Stimulated activated CD4-positive, alpha-beta T cell treated with anti-CD3 and anti-CD28 coated beads, Interleukin-4, amount 100 ng/mL, for 4 hours (primary cell): ENCODE data around the gene PRRC2C.
"Not testable (repeated sequence)": the region's sequence is repeated elsewhere in the genome, so short reads cannot be mapped to it uniquely, and the experiment has no call there.

Source experiments
- DNase-seq, 2 experiments: peaks; one replicate each; pipeline ENCODE4 v3.0.0-alpha.2; 2020

Gene PRRC2C

DNA sequence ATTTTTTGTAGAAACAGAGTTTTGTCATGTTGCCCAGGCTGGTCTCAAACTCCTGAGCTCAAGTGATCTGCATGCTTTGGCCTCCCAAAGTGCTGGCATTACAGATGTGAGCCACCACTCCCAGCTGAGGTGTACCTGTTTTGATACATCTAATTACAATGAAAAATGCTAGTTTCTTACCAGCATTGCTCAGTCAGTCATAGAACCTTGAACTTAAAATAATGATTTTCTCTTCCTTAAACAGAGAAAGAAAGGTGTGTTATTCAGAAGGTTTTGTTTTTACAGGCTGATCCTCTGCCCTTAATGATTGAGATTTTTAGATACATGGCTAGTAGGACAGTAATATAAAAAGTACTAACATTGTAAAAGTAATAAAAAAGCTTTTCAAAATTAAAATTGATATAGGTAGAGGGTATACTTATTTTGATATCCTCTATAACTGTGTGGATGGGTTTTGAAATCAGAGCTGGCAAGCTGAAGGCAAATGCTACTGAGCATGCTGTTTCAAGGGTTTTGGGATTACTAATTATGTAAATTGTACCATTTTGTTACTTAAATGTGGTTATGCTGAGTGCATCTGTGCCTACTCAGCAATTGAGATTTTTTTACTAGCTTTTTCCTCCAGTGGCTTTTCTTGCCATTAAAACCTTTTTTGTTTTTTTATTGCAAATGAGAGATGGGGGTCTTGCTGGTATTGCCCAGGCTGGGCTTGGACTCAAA is 16.1 kb downstream of the PRRC2C start:
- no peak for DNase-seq

DNA sequence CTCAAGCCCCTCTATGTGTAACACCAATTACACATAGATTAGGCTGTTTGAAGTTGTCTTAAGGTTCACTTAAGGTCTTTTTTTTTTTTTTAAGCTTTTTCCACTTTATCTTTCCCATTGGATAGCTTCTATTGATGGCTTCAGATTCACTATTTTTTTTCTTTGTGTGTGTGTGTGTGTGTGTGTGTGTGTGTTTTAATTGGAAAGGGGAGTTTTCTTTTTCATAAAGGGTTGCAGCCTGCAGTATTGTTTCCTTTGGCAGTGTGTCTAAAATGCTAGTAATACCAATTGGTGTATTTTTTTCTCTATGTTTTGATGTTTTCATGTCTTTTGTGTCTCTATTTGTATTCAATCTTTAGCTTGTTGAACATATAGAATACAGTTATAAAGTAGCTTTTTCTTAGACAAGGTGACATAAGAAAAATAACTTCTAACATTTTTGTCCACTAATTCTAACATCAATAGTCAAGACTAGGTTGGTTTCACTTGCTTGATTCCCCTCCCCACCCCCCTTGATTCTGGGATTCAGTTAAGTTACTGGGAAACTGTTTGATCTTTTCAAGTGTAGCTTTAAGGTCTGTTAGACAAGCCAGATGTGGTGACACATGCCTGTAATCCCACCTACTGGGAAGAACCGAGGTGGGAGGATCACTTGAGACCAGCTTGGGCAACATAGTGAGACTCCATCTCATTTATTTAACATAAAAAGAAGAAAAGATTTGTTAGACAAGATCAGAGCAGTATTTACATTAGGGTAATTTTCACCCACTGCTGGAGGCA is 21.4 kb downstream of the PRRC2C start:
- DNase-seq: no peak

DNA sequence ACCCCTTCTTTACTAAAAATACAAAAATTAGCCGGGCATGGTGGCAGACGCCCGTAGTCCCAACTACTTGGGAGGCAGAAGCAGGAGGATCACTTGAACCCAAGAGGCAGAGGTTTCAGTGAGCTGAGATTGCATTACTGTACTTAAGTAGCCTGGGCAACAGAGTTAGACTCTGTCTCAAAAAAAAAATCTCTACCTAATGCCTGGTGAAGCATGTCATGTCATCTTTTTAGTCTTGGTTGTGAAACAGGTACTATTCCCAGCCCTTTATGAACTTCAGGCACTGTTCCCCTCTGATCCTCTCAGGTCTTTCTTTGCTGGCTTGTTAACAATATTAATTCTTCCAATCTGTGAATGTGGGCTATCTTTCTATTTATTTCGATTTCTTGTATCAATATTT is 22.1 kb downstream of the PRRC2C start:
- DNase-seq: no peak

DNA sequence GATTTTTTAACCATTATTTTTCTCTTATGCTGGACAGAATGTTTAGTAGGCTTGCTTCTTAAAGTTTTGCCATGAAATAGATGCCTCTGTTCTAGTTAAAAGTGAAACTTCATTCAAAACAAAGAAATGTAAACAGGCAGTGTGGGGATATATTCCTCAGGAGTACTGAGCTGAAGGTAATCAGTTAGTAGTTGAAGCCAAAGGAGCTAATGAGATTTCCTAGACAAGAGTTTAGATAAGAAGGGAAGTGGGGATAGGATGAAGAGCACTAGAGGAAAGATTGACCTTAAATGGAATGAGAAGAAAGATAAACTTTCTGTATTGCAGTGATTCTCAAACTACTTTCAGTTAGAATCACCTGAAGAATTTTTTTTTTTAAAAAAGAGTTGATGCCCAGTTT is 23.9 kb downstream of the PRRC2C start:
- DNase-seq: no peak

DNA sequence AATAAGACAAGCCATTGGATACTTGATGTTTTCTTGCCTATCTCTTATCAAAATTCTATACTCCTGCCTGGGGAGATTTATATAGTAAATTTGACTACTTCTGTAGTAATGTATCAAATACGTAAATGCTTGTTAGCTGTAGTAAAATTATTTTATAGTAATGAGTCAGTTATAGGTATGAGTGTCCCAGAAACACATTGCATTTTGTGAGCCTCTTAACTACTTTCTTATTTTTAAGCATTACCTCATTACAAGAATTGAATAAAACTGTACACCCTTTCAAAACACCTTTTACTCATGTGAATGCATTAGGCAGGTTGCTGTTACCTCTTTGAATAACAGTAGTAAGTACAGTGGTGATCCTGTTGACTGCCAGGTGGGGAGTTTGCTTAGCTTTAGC is 28.4 kb downstream of the PRRC2C start:
- DNase-seq: no peak

DNA sequence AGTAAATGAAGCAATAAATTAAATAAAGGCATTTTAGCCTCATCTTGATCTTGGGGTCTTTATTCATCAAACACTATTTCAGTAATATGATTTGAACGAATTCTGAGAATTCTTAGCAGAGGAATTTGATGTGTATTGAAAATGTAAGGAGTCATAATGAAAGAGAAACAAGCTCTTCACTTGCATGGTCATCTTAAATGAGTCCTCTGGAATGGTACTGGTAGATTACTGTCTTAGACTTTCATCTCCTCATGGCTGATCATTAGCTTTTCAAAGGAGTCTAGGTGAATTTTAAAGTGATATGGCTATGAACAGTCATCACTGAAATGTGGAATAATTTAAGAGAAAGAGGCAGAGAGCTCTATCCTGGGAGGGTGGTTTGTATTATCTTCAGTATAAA is 30.0 kb downstream of the PRRC2C start:
- DNase-seq: no peak

DNA sequence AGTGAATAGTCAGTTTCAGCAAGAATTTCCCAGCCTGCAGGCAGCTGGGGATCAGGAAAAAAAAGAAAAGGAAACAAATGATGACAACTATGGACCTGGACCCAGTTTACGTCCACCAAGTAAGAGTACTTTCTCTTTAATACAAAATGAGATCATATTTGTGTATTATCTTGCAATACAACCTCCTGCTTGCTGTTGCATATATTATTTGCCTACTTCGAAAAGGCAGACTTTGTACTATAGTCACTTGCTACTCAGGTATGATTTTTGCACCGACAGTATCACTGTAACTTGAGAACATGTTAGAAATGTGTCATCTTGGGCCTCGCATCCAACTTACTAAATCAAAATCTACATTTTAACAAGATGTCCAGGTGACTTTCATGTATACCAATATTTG is 30.4 kb downstream of the PRRC2C start:
- DNase-seq: no peak

DNA sequence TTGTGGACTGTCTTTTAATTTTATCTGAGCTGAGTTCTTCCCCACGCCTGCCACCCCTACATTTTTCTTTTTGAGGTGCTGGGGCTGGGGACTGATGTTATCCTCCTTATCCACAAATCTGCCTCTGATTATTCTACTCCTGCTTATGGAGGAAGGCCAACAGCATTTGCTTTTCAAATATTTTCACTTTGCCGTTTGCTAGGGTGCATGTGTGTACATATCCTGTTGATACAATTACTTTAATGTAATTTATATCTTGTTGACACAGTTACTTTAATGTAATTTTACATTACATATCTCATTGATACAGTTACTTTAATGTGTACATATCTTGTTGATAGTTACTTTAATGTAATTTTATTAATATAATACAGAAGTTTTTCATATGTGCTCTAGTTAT is 36.2 kb downstream of the PRRC2C start:
- DNase-seq: no peak

DNA sequence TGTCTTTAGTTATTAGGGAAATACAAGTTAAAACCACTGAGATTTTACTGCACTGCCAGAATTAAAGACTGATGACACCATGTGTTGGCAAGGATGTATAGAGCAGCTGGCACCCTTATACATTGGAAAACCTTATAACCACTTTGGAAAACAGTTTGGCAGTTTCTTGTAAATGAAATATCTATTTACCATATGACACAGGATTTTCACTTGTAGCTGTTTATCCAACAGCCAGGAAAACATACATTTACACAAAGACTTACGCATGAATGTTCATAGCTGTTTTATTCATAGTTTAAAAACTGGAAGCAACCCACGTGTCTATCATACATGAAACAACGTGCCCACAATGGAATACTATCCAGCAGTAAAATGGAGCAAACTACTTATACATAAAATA is 45.3 kb downstream of the PRRC2C start:
- DNase-seq: no peak

DNA sequence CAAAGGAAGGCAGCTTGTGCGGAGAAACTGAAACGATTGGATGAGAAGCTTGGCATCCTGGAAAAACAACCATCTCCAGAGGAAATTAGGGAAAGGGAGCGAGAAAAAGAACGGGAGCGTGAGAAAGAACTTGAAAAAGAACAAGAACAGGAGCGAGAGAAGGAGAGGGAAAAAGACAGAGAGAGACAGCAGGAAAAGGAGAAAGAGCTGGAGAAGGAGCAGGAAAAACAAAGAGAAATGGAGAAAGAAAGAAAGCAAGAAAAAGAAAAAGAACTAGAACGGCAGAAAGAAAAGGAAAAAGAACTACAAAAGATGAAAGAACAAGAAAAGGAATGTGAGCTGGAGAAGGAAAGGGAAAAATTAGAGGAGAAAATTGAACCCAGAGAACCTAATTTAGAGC is 47.2 kb downstream of the PRRC2C start:
- DNase-seq: no peak

DNA sequence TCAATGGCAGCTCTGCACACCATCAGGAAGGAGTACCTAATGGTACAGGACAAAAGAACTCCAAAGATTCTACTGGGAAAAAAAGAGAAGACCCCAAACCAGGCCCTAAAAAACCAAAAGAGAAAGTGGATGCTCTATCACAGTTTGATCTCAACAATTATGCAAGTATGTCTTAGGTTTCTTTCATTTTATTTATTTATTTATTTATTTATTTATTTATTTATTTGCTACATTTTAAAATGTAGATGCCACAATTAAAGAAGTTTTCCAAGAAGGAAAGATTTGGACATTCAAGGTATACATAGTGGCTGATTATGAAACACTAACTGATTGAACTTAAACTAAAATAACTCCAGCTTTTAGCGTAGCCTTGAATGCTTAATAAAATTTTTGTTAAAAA is 60.2 kb downstream of the PRRC2C start:
- DNase-seq: no peak

DNA sequence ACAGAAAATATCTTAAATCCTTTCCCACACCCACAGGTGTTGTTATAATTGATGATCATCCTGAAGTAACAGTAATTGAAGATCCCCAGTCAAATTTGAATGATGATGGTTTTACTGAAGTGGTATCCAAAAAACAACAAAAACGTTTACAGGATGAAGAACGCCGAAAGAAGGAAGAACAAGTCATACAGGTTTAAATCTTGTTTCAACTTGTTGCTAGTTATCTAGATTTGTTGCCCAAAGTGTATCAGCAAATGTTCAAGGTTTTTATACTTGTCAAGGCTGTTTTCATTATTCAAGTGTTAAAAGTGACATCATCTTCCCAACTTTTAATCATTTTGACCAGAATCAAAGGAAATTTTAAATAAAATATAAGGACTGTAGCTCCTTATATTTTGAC is 64.7 kb downstream of the PRRC2C start:
- no peak for DNase-seq

DNA sequence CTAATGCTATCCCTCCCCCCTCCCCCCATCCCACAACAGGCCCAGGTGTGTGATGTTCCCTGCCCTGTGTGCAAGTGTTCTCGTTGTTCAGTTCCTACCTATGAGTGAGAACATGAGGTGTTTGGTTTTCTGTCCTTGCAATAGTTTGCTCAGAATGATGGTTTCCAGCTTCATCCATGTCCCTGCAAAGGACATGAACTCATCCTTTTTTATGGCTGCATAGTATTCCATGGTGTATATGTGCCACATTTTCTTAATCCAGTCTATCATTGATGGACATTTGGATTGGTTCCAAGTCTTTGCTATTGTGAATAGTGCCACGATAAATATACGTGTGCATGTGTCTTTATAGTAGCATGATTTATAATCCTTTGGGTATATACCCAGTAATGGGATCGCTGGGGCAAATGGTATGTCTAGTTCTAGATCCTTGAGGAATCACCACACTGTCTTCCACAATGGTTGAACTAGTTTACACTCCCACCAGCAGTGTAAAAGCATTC is 65.3 kb downstream of the PRRC2C start:
- not testable (repeated sequence) for DNase-seq

DNA sequence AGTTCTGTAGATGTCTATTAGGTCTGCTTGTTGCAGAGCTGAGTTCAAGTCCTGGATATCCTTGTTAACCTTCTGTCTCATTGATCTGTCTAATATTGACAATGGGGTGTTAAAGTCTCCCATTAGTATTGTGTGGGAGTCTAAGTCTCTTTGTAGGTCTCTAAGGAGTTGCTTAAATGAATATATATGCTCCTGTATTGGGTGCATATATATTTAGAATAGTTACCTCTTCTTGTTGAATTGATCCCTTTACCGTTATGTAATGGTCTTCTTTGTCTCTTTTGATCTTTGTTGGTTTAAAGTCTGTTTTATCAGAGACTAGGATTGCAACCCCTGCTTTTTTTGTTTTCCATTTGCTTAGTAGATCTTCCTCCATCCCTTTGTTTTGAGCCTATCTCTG is 68.6 kb downstream of the PRRC2C start:
- DNase-seq: not testable (repeated sequence)

DNA sequence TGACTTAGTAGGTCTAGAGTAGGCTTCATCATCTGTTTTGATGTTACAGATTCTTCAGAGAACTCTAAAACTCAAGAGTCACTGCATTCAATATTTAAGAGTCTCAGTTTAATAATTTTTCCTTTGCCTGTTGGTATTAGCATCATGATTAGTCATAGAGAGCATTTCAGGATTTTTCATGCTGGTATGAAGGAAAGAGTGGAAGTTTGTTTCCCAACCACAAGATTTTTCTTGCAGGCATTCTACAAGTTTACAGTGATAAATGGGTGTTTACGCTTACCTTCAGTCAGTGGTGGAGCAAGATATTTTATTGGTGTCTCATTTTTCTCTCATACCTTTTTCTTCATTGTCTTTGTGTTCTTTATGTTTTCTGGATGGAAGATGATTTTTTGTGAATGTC is 78.3 kb downstream of the PRRC2C start:
- DNase-seq: no peak

DNA sequence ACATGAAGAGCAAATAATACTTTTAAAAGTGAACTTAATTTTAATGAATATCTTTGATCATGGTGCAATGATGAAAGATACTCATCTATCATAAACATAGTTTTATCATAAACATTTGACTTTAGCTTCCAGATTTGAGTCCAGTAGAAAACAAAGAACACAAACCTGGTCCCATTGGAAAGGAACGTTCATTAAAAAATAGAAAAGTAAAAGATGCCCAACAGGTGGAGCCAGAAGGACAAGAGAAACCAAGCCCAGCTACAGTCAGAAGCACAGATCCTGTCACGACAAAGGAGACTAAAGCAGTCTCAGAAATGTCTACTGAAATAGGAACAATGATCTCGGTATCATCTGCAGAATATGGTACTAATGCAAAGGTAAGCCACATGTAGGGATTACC is 81.1 kb downstream of the PRRC2C start:
- DNase-seq: no peak

DNA sequence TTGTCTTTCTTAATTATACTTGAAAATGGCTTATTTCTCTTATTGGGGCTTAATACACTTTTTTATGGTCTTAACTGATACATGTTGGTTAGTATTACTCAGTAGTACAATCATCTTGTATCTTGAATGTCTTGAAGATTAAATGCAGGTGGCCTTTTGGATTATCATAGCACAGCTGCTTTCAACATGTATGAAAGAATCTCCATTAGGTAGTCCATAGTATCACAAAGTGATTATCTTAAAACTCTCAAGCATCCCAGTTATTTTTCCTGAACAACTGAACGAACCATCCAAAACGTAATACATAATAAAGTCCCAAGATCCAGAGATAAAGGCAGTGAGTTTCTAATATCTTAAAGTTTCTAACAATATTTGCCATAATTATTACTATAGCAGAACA is 85.0 kb downstream of the PRRC2C start:
- DNase-seq: no peak

DNA sequence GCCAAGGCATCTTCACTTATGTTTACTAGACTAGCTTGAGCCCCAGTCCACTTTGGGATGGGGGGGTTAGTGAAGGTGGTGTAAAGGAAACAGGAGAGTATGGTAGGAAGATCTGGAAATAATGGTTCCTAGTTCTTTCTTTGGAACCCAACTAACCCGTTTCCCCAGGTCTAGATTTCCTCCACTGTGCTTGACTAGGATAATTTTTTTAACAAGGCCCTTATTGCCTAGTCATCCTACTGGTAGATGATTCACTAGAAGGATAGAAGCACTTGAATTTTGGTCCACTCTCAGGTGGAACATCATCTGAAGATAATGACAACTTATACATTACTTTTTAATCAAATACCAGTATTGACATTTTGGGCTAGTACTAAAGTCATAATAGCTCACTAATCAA is 90.8 kb downstream of the PRRC2C start:
- no peak for DNase-seq

DNA sequence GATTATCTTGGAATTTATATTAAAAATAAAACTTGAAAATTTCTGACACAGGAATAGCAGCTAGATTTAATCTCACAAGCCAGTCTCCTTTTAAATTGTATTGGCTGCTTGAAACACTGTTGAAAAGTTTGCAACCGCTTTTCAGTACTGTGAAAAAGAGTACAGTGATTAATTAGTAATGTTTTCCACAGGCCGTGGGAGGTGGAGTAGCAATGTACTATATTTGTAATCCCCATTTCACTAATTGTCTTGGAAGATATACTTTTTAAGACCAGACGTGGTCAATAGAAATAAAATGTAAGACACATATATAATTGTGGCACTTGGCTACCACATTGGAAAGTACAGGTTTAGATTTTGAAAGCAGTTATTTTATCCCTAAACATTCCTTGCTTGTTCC is 95.9 kb downstream of the PRRC2C start:
- DNase-seq: no peak

DNA sequence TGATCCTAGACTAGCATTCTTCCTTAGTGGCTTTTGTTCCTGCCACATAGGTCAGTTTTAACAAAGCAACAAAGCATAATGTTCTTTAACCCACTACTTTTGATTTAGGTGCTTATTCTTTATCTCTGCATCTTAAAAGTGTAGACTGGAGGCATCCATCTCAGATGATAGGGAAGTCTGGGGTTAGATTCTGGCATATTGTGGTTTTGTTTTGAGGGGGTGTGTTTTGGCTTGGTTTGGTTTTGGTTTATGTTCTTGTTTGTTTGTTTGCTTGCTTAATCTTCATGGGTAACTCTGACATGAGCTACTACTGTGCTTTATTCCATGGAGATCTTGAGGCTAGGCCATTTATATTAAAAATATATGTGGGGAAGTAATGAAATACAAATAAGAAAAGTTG is 96.4 kb downstream of the PRRC2C start:
- no peak for DNase-seq

DNA sequence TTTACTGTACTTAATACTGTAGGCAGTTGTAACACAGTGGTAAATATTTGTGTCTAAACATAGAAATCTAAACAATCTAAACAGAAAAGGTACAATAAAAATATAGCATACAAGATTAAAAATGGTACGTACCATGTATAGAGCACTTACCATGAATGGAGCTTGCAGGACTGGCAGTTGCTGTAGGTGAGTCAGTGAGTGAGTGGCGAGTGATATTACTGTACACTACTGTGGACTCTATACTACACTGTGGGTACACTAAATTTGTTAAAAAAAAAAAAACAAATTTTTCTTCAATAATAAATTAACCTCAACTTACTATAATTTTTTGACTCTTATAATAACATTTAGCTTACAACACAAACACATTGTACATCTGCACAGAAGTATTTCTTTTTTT is 97.3 kb downstream of the PRRC2C start:
- DNase-seq: no peak

DNA sequence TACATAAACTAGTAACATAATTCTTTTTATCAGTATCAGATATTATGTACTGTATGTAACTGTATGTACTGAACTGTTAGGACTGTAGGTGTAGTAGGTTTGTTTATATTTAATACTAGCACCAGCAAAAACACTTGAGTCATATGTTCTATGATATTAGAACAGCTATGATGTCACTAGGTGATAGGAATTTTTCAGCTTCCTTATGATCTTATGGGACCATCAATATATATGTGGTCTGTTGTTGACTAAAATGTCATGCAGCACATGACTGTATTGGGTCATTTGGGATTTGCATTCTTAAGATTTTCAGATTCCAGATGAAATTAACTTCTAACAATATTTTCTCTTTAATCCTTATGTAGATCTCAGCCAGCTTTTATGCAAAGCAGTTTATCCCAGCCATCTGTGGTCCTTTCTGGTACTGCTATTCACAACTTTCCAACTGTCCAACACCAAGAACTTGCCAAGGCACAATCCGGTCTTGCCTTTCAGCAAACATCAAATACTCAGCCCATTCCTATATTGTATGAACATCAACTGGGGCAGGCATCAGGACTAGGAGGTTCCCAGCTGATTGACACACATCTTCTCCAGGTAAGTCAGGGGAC is 98.4 kb downstream of the PRRC2C start:
- no peak for DNase-seq

DNA sequence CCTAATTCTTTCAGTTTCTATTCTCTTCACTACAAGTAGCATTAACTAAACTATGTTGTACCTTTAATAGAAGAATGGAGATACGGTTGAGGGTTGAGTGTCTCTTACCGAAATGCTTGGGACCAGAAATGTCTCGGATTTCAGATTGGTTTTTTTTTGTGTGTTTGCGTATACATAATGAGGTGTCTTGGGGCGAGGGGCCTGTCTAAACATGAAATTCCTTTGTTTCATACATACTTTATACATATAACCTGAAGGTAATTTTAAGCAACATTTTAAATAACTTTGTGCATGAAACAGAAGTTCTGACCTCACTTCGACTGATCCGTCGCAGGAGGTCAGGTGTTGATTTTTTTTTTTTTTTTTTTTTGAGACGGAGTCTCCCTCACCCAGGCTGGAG is 100.4 kb downstream of the PRRC2C start:
- DNase-seq: no peak

DNA sequence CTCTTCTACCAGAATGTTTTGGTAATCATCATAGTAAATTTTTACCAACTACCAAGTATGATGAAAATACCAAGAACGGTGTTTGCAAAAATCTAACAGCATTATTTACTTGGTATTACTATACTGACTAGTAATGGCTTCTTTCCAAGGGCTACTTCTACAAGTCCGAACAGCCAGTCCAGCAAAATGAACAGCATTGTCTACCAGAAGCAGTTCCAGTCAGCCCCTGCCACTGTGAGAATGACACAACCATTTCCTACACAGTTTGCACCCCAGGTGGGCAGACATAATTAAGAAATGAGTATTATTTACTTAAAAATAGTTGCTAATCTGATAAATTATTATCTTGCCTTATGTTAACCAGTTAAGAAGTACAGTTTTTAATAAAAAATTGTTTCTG is 102.9 kb downstream of the PRRC2C start:
- DNase-seq: no peak
